Glutamatergic neuron (in vitro differentiated cells): Measurements from ENCODE around the gene RFPL1. TPM values are rescaled to one million over a fixed set of nuclear protein-coding genes. Genes with fewer than 3 reads are reported as not detected.

ENCODE experiments used
- DNase-seq: peaks from one replicate; pipeline ENCODE4 v3.0.0; 2022
- H3K27ac Mint-ChIP-seq: one replicate; pipeline ENCODE4 v1.8.0; 2020; ENCODE audit warnings: mild to moderate bottlenecking, mixed read lengths, inconsistent platforms; ENCODE audit not compliant: unreplicated experiment
- H3K27me3 Mint-ChIP-seq: one replicate; pipeline ENCODE4 v1.8.0; 2020; ENCODE audit warnings: mild to moderate bottlenecking, moderate library complexity, mixed read lengths, inconsistent platforms; ENCODE audit not compliant: unreplicated experiment
- H3K36me3 Mint-ChIP-seq: one replicate; pipeline ENCODE4 v1.8.0; 2020; ENCODE audit warnings: mild to moderate bottlenecking, mixed read lengths, inconsistent platforms; ENCODE audit not compliant: unreplicated experiment
- H3K4me1 Mint-ChIP-seq: one replicate; pipeline ENCODE4 v1.8.0; 2020; ENCODE audit warnings: mild to moderate bottlenecking, low read depth, mixed read lengths, inconsistent platforms; ENCODE audit not compliant: unreplicated experiment
- H3K4me3 Mint-ChIP-seq: one replicate; pipeline ENCODE4 v1.8.0; 2020; ENCODE audit warnings: mild to moderate bottlenecking, mixed read lengths, inconsistent platforms; ENCODE audit not compliant: unreplicated experiment
- H3K9me3 Mint-ChIP-seq: one replicate; pipeline ENCODE4 v1.8.0; 2020; ENCODE audit warnings: mild to moderate bottlenecking, moderate library complexity, mixed read lengths, inconsistent platforms; ENCODE audit not compliant: unreplicated experiment
- CTCF ChIP-seq: fragments of 200-600 bp; sonication (generic); IDR thresholded peaks from one replicate; pipeline ENCODE4 v1.5.0; 2021; ENCODE audit not compliant: partially characterized antibody, unreplicated experiment
- total RNA-seq: library from RNA; stranded (reverse); fragmentation: NEBNext Ultra II Directional; extraction: Animal tissue kit (Norgen Biotek cat#: 25700); gene quantifications from one replicate; pipeline ENCODE4 v1.2.1, GENCODE V29; 2021; ENCODE audit not compliant: unreplicated experiment

Gene RFPL1
- total RNA-seq, 1 donor from 2014 or later, result not detected

- DNase-seq, result no peak
- TF ChIP-seq CTCF, result no peak
- Mint-ChIP-seq H3K27me3 (peaks cover 7% of the 10 kb centered on the region), H3K9me3 (no peaks in the 10 kb centered on the region), H3K27ac (no peak overlapping the region), H3K4me1 (no peaks in the 10 kb centered on the region), H3K4me3 (no peak overlapping the region), H3K36me3 (no peaks in the 10 kb centered on the region)
These were observed 11.0 kb downstream of the RFPL1 start for GRCh38 chr22:29449296-29449875.

DNA sequence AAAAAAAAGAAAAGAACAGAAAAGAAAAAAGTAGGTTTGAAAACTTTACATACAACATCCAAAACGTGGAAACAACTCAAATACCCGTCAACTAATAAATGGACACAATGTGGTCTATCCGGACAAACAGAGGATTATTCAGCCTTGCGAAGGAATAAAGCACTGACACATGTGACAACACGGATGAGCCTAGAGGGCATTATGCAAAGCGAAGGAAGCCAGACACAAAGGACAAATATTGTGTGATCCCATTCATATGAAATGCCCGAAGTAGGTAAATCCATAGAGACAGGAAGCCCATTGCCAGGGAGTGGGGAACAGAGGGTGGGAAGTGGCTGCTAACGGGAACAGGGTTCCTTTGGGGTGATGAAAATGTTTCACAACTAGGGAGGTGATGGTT is 11.8 kb downstream of the RFPL1 start:
- Mint-ChIP-seq H3K27me3 (peaks cover 8% of the 10 kb centered on the region), H3K27ac (no peak overlapping the region), H3K4me3 (no peak overlapping the region), H3K4me1 (no peaks in the 10 kb centered on the region), H3K9me3 (no peaks in the 10 kb centered on the region), H3K36me3 (no peaks in the 10 kb centered on the region)
- TF ChIP-seq CTCF, result no peak
- no peak for DNase-seq

DNA sequence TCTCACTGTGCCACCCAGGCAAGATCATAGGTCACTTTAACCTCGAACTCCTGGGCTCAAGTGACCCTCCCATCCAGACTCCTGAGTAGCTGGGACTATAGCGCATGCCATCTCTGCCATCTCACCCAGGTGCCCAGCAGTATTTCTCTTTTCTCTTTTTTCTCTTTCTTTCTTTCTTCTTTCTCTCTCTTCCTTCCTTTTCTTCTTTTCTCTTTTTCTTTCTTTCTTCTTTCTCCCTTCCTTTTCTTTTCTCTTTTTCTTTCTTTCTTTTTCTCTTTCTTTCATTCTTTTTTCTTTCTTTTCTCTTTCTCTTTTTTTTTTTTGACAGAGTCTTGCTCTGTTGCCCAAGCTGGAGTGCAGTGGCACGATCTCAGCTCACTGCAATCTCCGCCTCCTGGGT is 13.5 kb downstream of the RFPL1 start:
- Mint-ChIP-seq H3K9me3 (no peaks in the 10 kb centered on the region), H3K27ac (no peak overlapping the region)
- TF ChIP-seq CTCF, result no peak

GRCh38 chr22:29454276-29454675 is 15.9 kb downstream of the RFPL1 start:
- DNase-seq, result no peak
- H3K27me3 Mint-ChIP-seq, result peaks cover 7% of the 10 kb centered on the region
- peaks cover 1% of the 10 kb centered on the region for H3K9me3 Mint-ChIP-seq
- peaks cover 6% of the 10 kb centered on the region for H3K4me1 Mint-ChIP-seq
- no peaks in the 10 kb centered on the region for H3K36me3 Mint-ChIP-seq
- no peak overlapping the region for H3K4me3 Mint-ChIP-seq
- H3K27ac Mint-ChIP-seq, result no peak overlapping the region
- TF ChIP-seq CTCF, result no peak

More for the DNA sequence above, 13.5 kb downstream of the RFPL1 start:
- Mint-ChIP-seq H3K27me3 (peaks cover 7% of the 10 kb centered on the region), H3K4me1 (peaks cover 4% of the 10 kb centered on the region), H3K4me3 (no peak overlapping the region), H3K36me3 (no peaks in the 10 kb centered on the region)
- DNase-seq, result no peak

DNA sequence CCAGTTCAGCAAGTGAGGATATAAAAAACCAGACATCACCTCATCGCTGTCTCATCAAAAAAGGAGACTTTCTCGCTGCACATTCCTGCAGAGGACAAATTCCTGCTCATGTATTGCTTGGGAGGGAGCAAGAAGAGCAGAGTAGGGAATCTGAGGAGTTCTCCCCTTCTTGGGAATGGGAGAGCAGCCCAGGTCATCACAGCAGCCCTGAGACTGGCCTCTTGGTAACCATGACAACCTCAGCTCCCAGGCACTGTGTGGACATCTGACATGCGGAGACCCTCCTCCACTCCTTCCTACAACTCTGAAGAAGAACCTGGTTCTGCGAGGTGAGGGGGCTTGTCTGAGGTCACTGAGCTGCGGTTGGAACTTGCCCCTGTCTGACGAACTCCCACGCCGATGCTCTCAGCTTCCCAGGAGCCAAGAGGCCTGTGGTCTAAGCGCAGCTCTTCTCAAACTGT is 17.9 kb downstream of the RFPL1 start:
- Mint-ChIP-seq H3K27me3 (peaks cover 3% of the 10 kb centered on the region), H3K4me3 (no peak overlapping the region), H3K4me1 (peaks cover 6% of the 10 kb centered on the region), H3K36me3 (no peaks in the 10 kb centered on the region), H3K9me3 (peaks cover 1% of the 10 kb centered on the region), H3K27ac (no peak overlapping the region)
- no peak for DNase-seq
- TF ChIP-seq CTCF, result no peak
